ENCODE measurements around the gene KLF9.

Gene KLF9

DNA sequence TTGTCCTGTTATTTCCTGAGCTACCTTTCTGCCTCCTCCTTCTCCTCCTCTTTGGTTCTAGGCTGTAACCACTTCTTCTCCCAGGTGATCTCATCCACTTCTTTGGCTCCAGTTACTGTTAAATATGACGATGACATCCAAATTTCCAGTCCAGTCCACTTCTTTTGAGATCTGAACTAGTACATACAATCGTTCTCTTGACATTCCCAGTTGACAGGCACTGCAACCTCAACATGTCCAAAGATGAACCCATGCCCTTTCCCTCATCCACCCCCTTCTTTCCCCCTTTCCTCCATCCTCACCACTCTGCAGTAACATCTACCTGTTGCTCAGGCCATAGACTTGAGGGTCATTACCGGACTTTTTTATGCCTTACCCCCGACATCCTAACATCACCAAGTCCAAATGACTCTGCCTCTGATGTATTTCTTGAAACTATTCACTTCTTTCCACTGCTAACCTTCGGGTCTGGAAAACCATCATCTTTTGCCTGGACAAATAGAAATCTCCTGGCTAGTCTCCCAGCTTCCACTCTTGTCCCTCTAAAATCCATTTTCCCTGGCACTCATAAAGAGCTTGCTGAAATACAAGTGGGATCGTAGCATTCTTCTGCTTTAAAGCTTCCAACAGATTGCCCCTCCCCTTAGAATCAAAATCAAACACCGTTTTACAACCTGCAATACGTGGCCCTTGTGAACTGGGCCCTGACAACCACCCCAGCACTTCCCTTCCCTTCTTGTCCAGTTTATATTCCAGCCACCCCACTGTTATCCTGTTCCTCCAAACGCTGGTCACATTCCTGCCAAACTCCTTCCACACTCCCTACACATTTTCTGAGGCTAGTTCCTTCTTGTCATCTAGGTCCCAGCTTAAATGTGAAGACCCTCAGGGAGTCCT is 31.5 kb downstream of the KLF9 start:
- no peaks in the 10 kb centered on the region for H3K9me3 Mint-ChIP-seq
- no peaks in the 10 kb centered on the region for H3K36me3 Mint-ChIP-seq (ENCODE audit: low read depth)
- no peak for TF ChIP-seq CTCF (IDR thresholded peaks at IDR 0.05; ENCODE audit: unreplicated experiment in 3 of 3)
- no peak overlapping the region for H3K4me3 Mint-ChIP-seq
- no peaks in the 10 kb centered on the region for H3K27me3 Mint-ChIP-seq (ENCODE audit: low read depth)
- no peak overlapping the region for H3K27ac Mint-ChIP-seq
- no peaks in the 10 kb centered on the region for H3K4me1 Mint-ChIP-seq

DNA sequence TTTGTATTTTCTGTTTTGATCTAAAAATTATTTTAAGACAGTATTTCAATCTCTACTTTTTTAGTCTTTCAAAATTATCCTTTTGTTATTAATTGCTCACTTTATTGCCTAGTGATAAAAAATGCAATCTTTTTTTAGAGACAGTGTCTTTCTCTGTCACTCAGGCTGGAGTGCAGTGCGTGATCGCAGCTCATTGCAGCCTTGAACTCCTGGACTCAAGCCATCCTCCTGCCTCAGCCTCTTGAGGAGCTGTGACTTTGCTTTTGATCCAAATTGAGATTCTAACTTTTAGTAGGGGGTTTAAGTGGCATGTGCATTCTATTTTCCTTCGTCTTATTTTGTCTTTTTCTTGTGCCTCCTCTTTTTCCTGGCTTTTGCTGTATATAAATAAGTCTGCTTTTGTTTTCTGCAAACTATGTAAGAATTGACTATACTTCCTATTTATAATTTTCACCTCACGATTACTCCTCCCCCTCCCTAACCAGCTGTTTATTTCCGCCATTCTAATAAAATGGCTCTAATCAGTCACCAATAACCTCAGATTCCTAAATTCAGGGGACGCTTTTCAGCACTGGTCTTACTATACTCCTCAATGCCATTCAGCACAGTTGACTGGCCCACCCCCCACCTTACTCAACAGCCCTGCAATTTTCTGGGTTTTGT is 32.3 kb downstream of the KLF9 start:
- no peaks in the 10 kb centered on the region for H3K27me3 Mint-ChIP-seq (ENCODE audit: low read depth)
- H3K27ac Mint-ChIP-seq, result no peak overlapping the region
- no peaks in the 10 kb centered on the region for H3K4me1 Mint-ChIP-seq
- TF ChIP-seq CTCF (IDR thresholded peaks at IDR 0.05; ENCODE audit: unreplicated experiment in 3 of 3), result no peak
- H3K9me3 Mint-ChIP-seq, result no peaks in the 10 kb centered on the region
- H3K4me3 Mint-ChIP-seq, result no peak overlapping the region
- H3K36me3 Mint-ChIP-seq (ENCODE audit: low read depth), result no peaks in the 10 kb centered on the region

DNA sequence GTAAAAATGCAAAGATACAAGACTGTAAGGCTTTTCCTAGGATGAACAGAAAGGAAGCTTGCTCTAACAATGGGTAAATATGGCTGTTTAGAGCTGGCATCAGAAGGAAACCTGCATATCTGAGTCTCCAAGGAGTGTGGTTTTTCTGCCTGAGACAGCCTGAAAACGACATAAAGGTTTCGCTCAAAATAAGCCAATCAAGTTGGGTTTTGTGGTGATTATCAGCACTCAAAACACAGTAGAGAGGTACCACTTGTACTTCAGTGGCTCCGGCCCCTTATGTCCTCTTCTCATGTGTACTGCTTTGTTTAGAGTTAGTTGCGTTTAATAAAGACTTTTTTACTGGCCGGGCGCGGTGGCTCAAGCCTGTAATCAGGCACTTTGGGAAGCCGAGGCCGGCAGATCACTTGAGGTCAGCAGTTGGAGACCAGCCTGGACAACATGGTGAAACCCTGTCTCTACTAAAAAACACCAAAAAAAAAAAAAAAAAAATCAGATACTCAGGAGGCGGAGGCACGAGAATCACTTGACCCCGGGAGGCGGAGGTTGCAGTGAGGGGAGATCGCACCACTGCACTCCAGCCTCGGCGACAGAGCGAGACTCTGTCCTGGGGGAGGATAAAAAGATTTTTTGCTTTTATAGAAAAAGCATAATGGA is 39.4 kb downstream of the KLF9 start:
- Mint-ChIP-seq H3K36me3 (ENCODE audit: low read depth) (no peaks in the 10 kb centered on the region), H3K27ac (no peak overlapping the region), H3K27me3 (ENCODE audit: low read depth) (no peaks in the 10 kb centered on the region), H3K9me3 (no peaks in the 10 kb centered on the region), H3K4me3 (no peak overlapping the region), H3K4me1 (no peaks in the 10 kb centered on the region)
- no peak for TF ChIP-seq CTCF (IDR thresholded peaks at IDR 0.05; ENCODE audit: unreplicated experiment in 3 of 3)

DNA sequence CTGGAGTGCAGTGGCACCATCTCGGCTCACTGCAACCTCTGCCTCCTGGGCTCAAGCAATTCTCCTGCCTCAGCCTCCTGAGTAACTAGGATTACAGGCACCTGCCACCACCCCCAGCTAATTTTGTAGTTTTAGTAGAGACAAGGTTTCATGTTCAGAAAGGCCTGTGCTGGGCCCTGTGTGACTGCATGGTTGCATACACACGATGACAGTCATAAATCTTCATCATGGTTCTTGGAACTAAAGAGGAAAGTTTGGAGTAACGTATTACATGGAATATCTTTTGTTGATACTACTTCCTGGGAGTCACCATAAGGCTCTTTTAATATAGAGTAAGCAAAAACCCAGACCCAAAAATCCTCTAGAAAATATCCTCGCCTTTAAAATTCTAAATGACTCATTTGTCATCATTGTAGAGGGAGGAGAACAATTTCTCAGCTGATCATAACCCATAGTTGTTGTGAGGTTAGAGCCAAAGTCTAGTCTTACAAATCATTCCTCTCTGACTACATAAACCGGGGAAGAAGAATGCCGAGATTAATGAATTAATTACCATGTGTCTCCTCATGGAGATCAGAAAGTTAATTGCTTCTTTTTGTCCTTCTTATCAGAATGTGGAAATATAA is 47.0 kb downstream of the KLF9 start:
- Mint-ChIP-seq H3K36me3 (ENCODE audit: low read depth) (peaks cover 9% of the 10 kb centered on the region), H3K4me3 (no peak overlapping the region), H3K9me3 (no peaks in the 10 kb centered on the region), H3K4me1 (no peaks in the 10 kb centered on the region), H3K27me3 (ENCODE audit: low read depth) (no peaks in the 10 kb centered on the region), H3K27ac (no peak overlapping the region)
- TF ChIP-seq CTCF (IDR thresholded peaks at IDR 0.05; ENCODE audit: unreplicated experiment in 3 of 3), result no peak

DNA sequence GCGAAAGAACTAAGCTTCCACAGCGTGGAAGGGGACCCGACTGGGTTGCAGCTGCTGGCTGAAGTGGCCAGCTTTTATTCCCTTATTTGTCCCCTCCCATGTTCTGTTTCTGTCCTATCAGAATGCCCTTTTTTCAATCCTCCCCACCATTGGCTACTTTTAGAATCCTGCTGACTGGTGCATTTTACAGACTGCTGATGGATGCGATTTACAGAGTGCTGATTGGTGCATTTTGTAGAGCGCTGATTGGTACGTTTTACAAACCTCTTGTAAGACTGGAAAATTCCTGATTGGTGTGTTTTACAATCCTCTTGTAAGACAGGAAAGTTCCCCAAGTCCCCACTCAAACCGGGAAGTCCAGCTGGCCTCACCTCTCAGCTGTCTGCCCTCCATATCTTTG is 50.7 kb downstream of the KLF9 start:
- no peaks in the 10 kb centered on the region for H3K4me1 Mint-ChIP-seq
- no peak overlapping the region for H3K4me3 Mint-ChIP-seq
- H3K36me3 Mint-ChIP-seq (ENCODE audit: low read depth), result peaks cover 9% of the 10 kb centered on the region
- no peak for TF ChIP-seq CTCF (IDR thresholded peaks at IDR 0.05; ENCODE audit: unreplicated experiment in 3 of 3)
- H3K27me3 Mint-ChIP-seq (ENCODE audit: low read depth), result no peaks in the 10 kb centered on the region
- no peaks in the 10 kb centered on the region for H3K9me3 Mint-ChIP-seq
- no peak overlapping the region for H3K27ac Mint-ChIP-seq

All from nephron (organoid).